Tibial nerve (tissue), 3 donors: Measurements from ENCODE around the gene NEXN.

Experiments
- POLR2A ChIP-seq, 2 donors: fragments of 450-650 bp; IDR thresholded peaks; one replicate each; pipeline ENCODE4 v1.6.1; 2017; ENCODE audit warnings: antibody characterized with exemption in 2 of 2, mild to moderate bottlenecking in 2 of 2, moderate library complexity in 2 of 2
- TF ChIP-seq, protein P1 (sequence below), 5 experiments: fragments of 200-600 bp in 3 of 5; fragments of 450-650 bp in 2 of 5; sonication (generic) in 3 of 5; IDR thresholded peaks; one replicate each; pipeline ENCODE4 v1.5.1; 2016 to 2019; ENCODE audit warnings: antibody characterized with exemption in 5 of 5, mild to moderate bottlenecking in 3 of 5, moderate library complexity in 2 of 5

DNA sequence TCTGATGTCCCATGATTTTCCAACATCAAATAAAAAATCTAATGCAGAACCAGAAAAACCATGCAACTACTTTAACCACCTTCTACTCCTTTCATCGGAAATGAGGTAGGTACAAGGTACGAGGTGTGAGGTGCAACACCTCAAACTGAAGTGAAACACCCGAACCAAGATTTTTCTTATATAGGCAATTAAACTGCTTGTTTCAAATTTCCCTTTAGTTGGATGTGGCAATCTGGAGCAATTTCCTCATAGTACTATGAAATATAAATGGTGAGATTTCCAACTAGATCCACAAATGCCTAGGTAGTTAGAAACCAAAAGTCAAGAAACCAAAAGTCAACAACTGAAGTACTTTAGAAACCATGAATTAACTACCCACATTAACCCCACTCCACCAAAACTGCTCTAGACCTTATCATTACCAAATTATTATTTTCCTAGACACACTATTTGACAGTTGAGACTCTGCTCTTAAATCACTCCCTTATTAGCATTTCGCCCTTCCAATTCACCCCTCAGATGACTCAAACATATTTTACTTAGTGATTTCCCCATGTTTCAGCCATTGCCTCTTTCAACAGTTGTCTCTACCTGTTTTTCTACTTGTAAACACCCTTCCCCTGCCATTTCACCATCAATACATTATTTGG is 52.6 kb downstream of the NEXN start:
- TF ChIP-seq, protein P1, sequence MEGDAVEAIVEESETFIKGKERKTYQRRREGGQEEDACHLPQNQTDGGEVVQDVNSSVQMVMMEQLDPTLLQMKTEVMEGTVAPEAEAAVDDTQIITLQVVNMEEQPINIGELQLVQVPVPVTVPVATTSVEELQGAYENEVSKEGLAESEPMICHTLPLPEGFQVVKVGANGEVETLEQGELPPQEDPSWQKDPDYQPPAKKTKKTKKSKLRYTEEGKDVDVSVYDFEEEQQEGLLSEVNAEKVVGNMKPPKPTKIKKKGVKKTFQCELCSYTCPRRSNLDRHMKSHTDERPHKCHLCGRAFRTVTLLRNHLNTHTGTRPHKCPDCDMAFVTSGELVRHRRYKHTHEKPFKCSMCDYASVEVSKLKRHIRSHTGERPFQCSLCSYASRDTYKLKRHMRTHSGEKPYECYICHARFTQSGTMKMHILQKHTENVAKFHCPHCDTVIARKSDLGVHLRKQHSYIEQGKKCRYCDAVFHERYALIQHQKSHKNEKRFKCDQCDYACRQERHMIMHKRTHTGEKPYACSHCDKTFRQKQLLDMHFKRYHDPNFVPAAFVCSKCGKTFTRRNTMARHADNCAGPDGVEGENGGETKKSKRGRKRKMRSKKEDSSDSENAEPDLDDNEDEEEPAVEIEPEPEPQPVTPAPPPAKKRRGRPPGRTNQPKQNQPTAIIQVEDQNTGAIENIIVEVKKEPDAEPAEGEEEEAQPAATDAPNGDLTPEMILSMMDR (IDR thresholded peaks at IDR 0.05): no peak
- no peak for TF ChIP-seq POLR2A (IDR thresholded peaks at IDR 0.05)
